HepG2 (cell line): ENCODE results near the gene PRKN. TPM values are rescaled to one million over a fixed set of nuclear protein-coding genes. Genes with fewer than 3 reads are reported as not detected.

Experiments
- ATAC-seq: fragments of 200-7000 bp; cut with Tn5 transposase; 3 replicates; pipeline ENCODE4 v1.9.1; 2020; ENCODE audit warnings: mild to moderate bottlenecking, moderate library complexity
- BruUV-seq: library from RNA; stranded (reverse); fragments of 400-500 nt; replicated peaks from 2 replicates; lab custom pipeline; 2021; lab: Mats Ljungman, UMichigan
- CTCF ChIA-PET: fragments of 300-600 bp; formaldehyde crosslinking; extraction: SDS; loops from one replicate; lab custom pipeline; 2021; ENCODE audit warnings: low total read pairs, inconsistent platforms, low intra/inter-chr PET ratio; lab: Yijun Ruan, JAX
- POLR2A ChIA-PET: fragments of 350-600 bp; sonication (Branson Sonifier 250); formaldehyde crosslinking; loops from one replicate; lab custom pipeline; 2020; ENCODE audit warnings: antibody characterized with exemption, inconsistent platforms; lab: Yijun Ruan, JAX
- DNase-seq: peaks from one replicate; pipeline ENCODE4 v3.0.0-alpha.2; 2015; ENCODE audit warnings: low spot score
- FAIRE-seq: peaks from 3 replicates; lab custom pipeline; 2011; peaks lifted over from hg19 to GRCh38; lab: Jason Lieb, UNC
- H2AFZ ChIP-seq: one replicate; pipeline ENCODE4 v1.6.1; 2011; ENCODE audit warnings: low read length, inconsistent platforms
- H3K27ac ChIP-seq: fragments of 300-600 bp; 3 replicates; pipeline ENCODE4 v1.8.0; 2011; ENCODE audit warnings: mixed run types, mild to moderate bottlenecking, mixed read lengths, low read length, inconsistent platforms; ENCODE audit not compliant: insufficient read depth; ENCODE audit errors: extremely low read length
- H3K27me3 ChIP-seq, 2 experiments: fragments of 200-600 bp in 1 of 2; 2 replicates in 1 of 2; 3 replicates in 1 of 2; pipeline versions ENCODE4 v1.6.0 to v1.8.0; 2011; ENCODE audit warnings: low read length in 2 of 2, mild to moderate bottlenecking in 2 of 2, moderate library complexity in 2 of 2, inconsistent platforms in 1 of 2; ENCODE audit not compliant: insufficient read depth in 2 of 2, control insufficient read depth in 1 of 2
- H3K36me3 ChIP-seq, 2 experiments: fragments of 200-600 bp in 1 of 2; replicated peaks in 1 of 2; 2 replicates in 1 of 2; 3 replicates in 1 of 2; pipeline versions ENCODE4 v1.5.1 to v1.8.0; 2011; ENCODE audit warnings: low read length in 2 of 2, inconsistent platforms in 1 of 2; ENCODE audit not compliant: insufficient read depth in 2 of 2, control insufficient read depth in 1 of 2
- H3K4me1 ChIP-seq: 2 replicates; pipeline ENCODE4 v1.5.1; 2012; ENCODE audit warnings: low read length, inconsistent platforms; ENCODE audit not compliant: insufficient read depth
- H3K4me2 ChIP-seq: 2 replicates; pipeline ENCODE4 v1.6.0; 2011; ENCODE audit warnings: low read depth, low read length, inconsistent platforms
- H3K4me3 ChIP-seq, 3 experiments: fragments of 200-600 bp in 1 of 3; sonication (generic), shearing (Covaris generic) in 1 of 3; replicated peaks in 1 of 3; 2 replicates each; pipeline ENCODE4 v1.5.1; 2011 to 2016; ENCODE audit warnings: low read length in 3 of 3, inconsistent platforms in 2 of 3, low read depth in 2 of 3, mild to moderate bottlenecking in 2 of 3, control low read depth in 1 of 3, mixed read lengths in 1 of 3; ENCODE audit not compliant: insufficient read depth in 1 of 3
- H3K79me2 ChIP-seq: one replicate; pipeline ENCODE4 v1.6.1; 2011; ENCODE audit warnings: low read length, inconsistent platforms; ENCODE audit not compliant: insufficient read depth
- H3K9ac ChIP-seq: 2 replicates; pipeline ENCODE4 v1.6.0; 2011; ENCODE audit warnings: mild to moderate bottlenecking, low read depth, low read length, inconsistent platforms; ENCODE audit not compliant: insufficient read depth
- H3K9me3 ChIP-seq: 2 replicates; pipeline ENCODE4 v1.5.1; 2012; ENCODE audit warnings: mild to moderate bottlenecking, low read length
- H4K20me1 ChIP-seq: 2 replicates; pipeline ENCODE4 v1.6.0; 2011; ENCODE audit warnings: inconsistent platforms, mild to moderate bottlenecking, low read length, moderate library complexity; ENCODE audit not compliant: insufficient read depth
- ATF1 ChIP-seq: IDR thresholded peaks from 2 replicates; pipeline ENCODE4 v1.6.1; 2016; ENCODE audit warnings: mild to moderate bottlenecking, control low read depth
- CCAR2 ChIP-seq: fragments of 200-400 bp; formaldehyde crosslinking; optimal IDR thresholded peaks from 2 replicates; pipeline ENCODE3; 2018; ENCODE audit warnings: low read depth, mild to moderate bottlenecking, low read length, moderate library complexity
- FOXA3 ChIP-seq: IDR thresholded peaks from 2 replicates; pipeline ENCODE4 v1.6.1; 2016; ENCODE audit warnings: missing genetic modification reagents, missing compliant biosample characterization
- REPIN1 ChIP-seq: sonication (generic); formaldehyde crosslinking; IDR thresholded peaks from 2 replicates; pipeline ENCODE4 v1.8.0; 2022; ENCODE audit warnings: missing genetic modification reagents, low read depth, mild to moderate bottlenecking, borderline replicate concordance
- TP53 ChIP-seq: sonication (generic); formaldehyde crosslinking; conservative IDR thresholded peaks from 2 replicates; pipeline ENCODE4 v1.4.0; 2020; ENCODE audit warnings: missing genetic modification reagents
- ZNF207 ChIP-seq: fragments of 450-650 bp; IDR thresholded peaks from 2 replicates; pipeline ENCODE4 v1.6.1; 2016; ENCODE audit warnings: antibody characterized with exemption, borderline replicate concordance
- ZNF570 ChIP-seq: sonication (generic); formaldehyde crosslinking; IDR thresholded peaks from 2 replicates; pipeline ENCODE4 v1.4.0; 2020; ENCODE audit warnings: mild to moderate bottlenecking, missing genetic modification reagents, borderline replicate concordance
- ZNF598 ChIP-seq: sonication (generic); formaldehyde crosslinking; IDR thresholded peaks from 2 replicates; pipeline ENCODE4 v1.5.1; 2020; ENCODE audit warnings: mild to moderate bottlenecking, missing genetic modification reagents, borderline replicate concordance
- ZNF768 ChIP-seq: sonication (generic); formaldehyde crosslinking; IDR thresholded peaks from 2 replicates; pipeline ENCODE4 v1.4.0; 2020; ENCODE audit warnings: missing genetic modification reagents
- WGBS: methylation state at CpG from one replicate; pipeline ENCODE4 v1.1.6; 2017; ENCODE audit warnings: low lambda C conversion rate; 5-methylcytosine and 5-hydroxymethylcytosine counted together
- in situ Hi-C: cut with HindIII; loops from 2 replicates; pipeline ENCODE4 v1.10.0; 2017; ENCODE audit warnings: low pct_unique_long_range_greater_than_20kb; ENCODE audit not compliant: extremely low pct_ligation_motif_present
- intact Hi-C: fragments of 100-400 bp; cut with micrococcal nuclease; formaldehyde crosslinking; loops from one replicate; pipeline ENCODE4 v1.10.0; 2022; ENCODE audit not compliant: unreplicated experiment
- polyA plus RNA-seq, 8 experiments: library from polyadenylated mRNA; depleted of rRNA in 3 of 8; stranded (reverse) in 7 of 8; unstranded in 1 of 8; fragments of >200 nt; fragmentation: Illumina TruSeq in 4 of 8; extraction: Trizol in 4 of 8; gene quantifications; 2 replicates each; pipeline versions ENCODE4 v1.2.1 to v1.2.3, GENCODE V29; 2011 to 2016; ENCODE audit warnings: low read depth in 4 of 8, missing spikeins in 1 of 8, mixed read lengths in 1 of 8; ENCODE audit not compliant: insufficient read depth in 1 of 8
- total RNA-seq, 5 experiments: library from RNA; depleted of rRNA; stranded (reverse); fragments of >200 nt; fragmentation: Illumina TruSeq; extraction: Trizol; gene quantifications; 2 replicates each; pipeline ENCODE4 v1.2.3, GENCODE V29; 2016; ENCODE audit warnings: low read depth in 1 of 5
- TF ChIP-seq, protein P1 (sequence below): sonication (generic); formaldehyde crosslinking; IDR thresholded peaks from 2 replicates; pipeline ENCODE4 v1.4.0; 2020; ENCODE audit warnings: missing genetic modification reagents, borderline replicate concordance
- TF ChIP-seq, protein P2 (sequence below): sonication (generic); formaldehyde crosslinking; IDR thresholded peaks from 2 replicates; pipeline ENCODE4 v1.8.1; 2023; ENCODE audit warnings: mild to moderate bottlenecking, missing genetic modification reagents
- TF ChIP-seq, protein P3 (sequence below): IDR thresholded peaks from 2 replicates; pipeline ENCODE4 v1.6.1; 2016; ENCODE audit warnings: mild to moderate bottlenecking, missing biosample characterization, missing genetic modification reagents

Gene PRKN
- total and polyA plus RNA-seq, 2 of the 13 experiments (the other 11 are each of a cell fraction or from before 2014, with no cell fraction given), result 0.31 to 0.44 TPM

DNA sequence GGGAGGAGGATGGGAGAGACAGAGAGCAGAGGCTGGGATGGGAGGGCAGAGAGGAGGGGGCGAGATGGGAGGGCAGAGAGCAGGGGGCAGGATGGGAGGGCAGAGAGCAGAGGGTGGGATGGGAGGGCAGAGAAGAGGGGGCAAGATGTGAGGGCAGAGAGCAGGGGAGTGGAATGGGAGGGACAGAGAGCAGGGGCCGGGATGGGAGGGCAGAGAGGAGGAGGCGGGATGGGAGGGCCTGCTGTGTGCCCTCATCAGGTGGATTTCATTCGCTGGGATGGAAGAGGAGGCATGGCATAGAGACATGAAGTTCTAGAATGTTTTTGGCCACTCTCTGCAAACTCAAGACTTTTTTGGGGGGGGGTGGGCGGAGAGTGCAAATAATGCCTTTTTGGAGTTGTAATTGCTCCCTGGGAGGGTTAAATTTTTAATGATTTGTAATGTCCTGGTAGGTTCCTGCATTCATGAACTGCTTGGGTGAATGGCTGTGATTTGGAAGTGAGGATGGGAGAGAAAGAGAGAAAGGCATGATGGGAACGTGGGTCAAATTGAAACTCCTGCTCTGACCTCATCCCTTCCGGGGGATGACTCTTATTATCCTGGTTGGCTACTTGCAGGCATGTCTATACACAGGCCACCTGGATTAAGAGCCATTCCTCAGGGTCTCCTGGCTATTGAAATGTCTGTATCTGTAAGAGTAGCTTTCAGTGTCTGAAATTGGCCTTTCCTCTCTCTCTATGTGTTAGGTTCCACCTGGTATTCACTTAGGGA lies 1291.3 kb downstream of the PRKN start (continued):
- TF ChIP-seq, protein P1, sequence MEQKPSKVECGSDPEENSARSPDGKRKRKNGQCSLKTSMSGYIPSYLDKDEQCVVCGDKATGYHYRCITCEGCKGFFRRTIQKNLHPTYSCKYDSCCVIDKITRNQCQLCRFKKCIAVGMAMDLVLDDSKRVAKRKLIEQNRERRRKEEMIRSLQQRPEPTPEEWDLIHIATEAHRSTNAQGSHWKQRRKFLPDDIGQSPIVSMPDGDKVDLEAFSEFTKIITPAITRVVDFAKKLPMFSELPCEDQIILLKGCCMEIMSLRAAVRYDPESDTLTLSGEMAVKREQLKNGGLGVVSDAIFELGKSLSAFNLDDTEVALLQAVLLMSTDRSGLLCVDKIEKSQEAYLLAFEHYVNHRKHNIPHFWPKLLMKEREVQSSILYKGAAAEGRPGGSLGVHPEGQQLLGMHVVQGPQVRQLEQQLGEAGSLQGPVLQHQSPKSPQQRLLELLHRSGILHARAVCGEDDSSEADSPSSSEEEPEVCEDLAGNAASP, result no peak
- TF ChIP-seq ZNF570 (no peak), FOXA3 (CRISPR knock-in tag) (no peak)

DNA sequence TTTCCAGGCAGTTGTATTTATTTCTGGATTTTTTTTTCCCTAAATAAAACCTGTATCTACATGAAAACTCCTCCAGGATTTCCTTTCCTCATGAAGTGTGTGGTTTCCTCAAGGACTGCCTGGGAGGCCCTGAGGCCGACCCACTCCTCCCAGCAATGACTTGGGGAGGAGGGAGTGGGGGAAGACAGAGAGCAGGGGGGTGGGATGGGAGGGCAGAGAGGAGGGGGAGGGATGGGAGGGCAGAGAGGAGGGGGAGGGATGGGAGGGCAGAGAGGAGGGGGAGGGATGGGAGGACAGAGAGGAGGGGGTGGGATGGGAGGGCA lies 1291.9 kb downstream of the PRKN start:
- H3K27ac ChIP-seq, result no peak overlapping the region
- H3K27me3 ChIP-seq, result peaks cover 0 to 12% of the 10 kb centered on the region in 2 experiments; a peak in 2 of 5 replicates
- WGBS, result 19% methylated on average over 1 of the region's 1 CpG
- H3K4me1 ChIP-seq, result no peaks in the 10 kb centered on the region
- POLR2A ChIA-PET, result no interaction called here
- no peak overlapping the region for H2AFZ ChIP-seq
- intact Hi-C loops, result no loop called here
- H3K36me3 ChIP-seq, result no peaks in the 10 kb centered on the region
- CTCF ChIA-PET, result no interaction called here
- in situ Hi-C loops, result no loop called here
- DNase-seq (no peak), FAIRE-seq (no peak), ATAC-seq (no peak)
- no peaks in the 10 kb centered on the region for H3K9me3 ChIP-seq
- H3K4me2 ChIP-seq, result no peak overlapping the region
- H3K4me3 ChIP-seq, result no peak overlapping the region
- H3K79me2 ChIP-seq, result no peaks in the 10 kb centered on the region
- TF ChIP-seq, protein P2, sequence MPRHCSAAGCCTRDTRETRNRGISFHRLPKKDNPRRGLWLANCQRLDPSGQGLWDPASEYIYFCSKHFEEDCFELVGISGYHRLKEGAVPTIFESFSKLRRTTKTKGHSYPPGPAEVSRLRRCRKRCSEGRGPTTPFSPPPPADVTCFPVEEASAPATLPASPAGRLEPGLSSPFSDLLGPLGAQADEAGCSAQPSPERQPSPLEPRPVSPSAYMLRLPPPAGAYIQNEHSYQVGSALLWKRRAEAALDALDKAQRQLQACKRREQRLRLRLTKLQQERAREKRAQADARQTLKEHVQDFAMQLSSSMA (CRISPR knock-in tag), result no peak
- TF ChIP-seq ZNF768 (CRISPR knock-in tag), result no peak
- no peak for TF ChIP-seq CCAR2
- no peak for TF ChIP-seq ZNF207
- TF ChIP-seq, protein P3, sequence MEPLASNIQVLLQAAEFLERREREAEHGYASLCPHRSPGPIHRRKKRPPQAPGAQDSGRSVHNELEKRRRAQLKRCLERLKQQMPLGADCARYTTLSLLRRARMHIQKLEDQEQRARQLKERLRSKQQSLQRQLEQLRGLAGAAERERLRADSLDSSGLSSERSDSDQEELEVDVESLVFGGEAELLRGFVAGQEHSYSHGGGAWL (CRISPR knock-in tag), result no peak
- TF ChIP-seq REPIN1 (CRISPR knock-in tag), result no peak
- TF ChIP-seq TP53 (CRISPR knock-in tag), result no peak
- no peak for TF ChIP-seq ATF1 (CRISPR knock-in tag)
- TF ChIP-seq ZNF598 (CRISPR knock-in tag), result no peak
- BruUV-seq, result no TSS peak
- H4K20me1 ChIP-seq, result no peaks in the 10 kb centered on the region
- H3K9ac ChIP-seq, result no peak overlapping the region
